NCI-H2029 (cell line): Measurements from ENCODE around the gene AZI2.

ENCODE experiments used
- DNase-seq: peaks from one replicate; lab custom pipeline; 2025; lab: John Stamatoyannopoulos, UW

AZI2 gene

GRCh38 chr3:28301688-28302087 lies 46.9 kb downstream of the AZI2 start:
- no peak for DNase-seq

- DNase-seq, result no peak
Observed at GRCh38 chr3:28300345-28300962, 48.2 kb downstream of the AZI2 start.

GRCh38 chr3:28299705-28300104 lies 48.9 kb downstream of the AZI2 start:
- DNase-seq, result no peak

- DNase-seq, result no peak
Observed at GRCh38 chr3:28295898-28296490, 52.6 kb downstream of the AZI2 start.

- no peak for DNase-seq
Observed at GRCh38 chr3:28294667-28295413, 53.8 kb downstream of the AZI2 start.

- DNase-seq, result no peak
Observed at GRCh38 chr3:28292622-28293021, 56.0 kb downstream of the AZI2 start.

GRCh38 chr3:28291577-28291976 lies 57.0 kb downstream of the AZI2 start:
- no peak for DNase-seq

GRCh38 chr3:28290863-28291300 lies 57.7 kb downstream of the AZI2 start:
- DNase-seq, result no peak

- DNase-seq, result no peak
Observed at GRCh38 chr3:28287046-28287445, 61.6 kb downstream of the AZI2 start.

- DNase-seq, result peak; percentile 26
Observed at GRCh38 chr3:28286595-28286994, 62.0 kb downstream of the AZI2 start.

- no peak for DNase-seq
Observed at GRCh38 chr3:28280781-28281180, 67.8 kb downstream of the AZI2 start.

GRCh38 chr3:28279770-28280169 lies 68.9 kb downstream of the AZI2 start:
- DNase-seq, result peak; percentile 13

- no peak for DNase-seq
Observed at GRCh38 chr3:28278918-28279317, 69.7 kb downstream of the AZI2 start.

GRCh38 chr3:28273837-28274236 lies 74.8 kb downstream of the AZI2 start:
- no peak for DNase-seq
